Cardiac atrium fibroblast (primary cell): Measurements from ENCODE around the gene AKR1B1. TPM values are rescaled to one million over a fixed set of nuclear protein-coding genes. Genes with fewer than 3 reads are reported as not detected.

Source experiments
- total RNA-seq: library from RNA; depleted of rRNA; stranded (reverse); fragments of >200 nt; gene quantifications from 2 replicates; pipeline ENCODE4 v1.2.3, GENCODE V29; 2015

The AKR1B1 gene
- total RNA-seq, result 74.6 and 137 TPM in 2 replicates

DNA sequence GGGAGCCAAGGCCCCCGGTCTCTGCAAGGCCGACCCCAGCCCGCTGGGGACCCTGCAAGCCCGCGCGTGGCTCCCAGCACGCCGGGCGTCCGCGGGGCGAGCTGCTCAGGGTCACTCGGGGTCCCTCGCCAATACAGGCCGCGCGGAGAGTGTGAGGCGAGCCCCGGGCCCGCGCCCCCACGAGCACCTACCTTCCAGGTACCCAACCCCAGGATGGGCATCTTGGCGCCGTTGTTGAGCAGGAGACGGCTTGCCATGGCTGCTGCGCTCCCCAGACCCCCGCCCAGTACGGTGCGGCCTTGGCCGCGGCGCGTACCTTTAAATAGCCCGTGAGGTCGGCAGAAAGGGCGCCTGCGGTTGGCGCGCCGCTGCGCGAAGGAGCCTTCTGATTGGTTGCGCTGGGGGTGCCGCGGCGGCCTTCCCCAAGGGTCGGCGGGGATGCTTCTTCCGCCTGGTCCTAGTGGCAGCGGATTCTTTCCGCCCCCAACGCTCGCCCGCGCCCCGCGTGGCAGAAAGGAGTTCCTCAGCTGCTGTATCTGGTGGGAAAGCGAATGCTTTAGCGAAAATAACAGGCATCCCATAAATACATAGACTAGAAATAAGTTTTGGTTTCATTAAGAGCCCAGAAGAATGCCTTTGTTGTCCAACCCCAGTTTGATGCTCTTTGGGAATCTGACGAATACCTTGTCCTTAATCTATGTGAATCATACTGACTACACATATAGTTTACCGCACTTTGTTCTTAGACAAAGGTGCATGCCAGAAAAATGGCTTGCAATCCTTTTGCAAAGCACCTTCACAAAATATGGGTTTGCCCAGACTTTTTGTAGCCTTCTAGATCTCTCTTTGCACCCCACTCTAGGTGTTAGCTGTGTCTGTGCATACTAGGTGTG is at the start of gene AKR1B1:
Gene AKR1B1 (minus strand): TSS at position 295 of the 893 bp plus-strand sequence. CDS start 38 bp downstream, at position 257.

Other genes starting within 250 kb of the AKR1B1 start
- gene SLC35B4, start 142.2 kb downstream of the AKR1B1 start, total RNA-seq, result 8.8 and 10.0 TPM in 2 replicates
- 1.1 and 3.2 TPM in 2 replicates for gene AKR1B10, start 68.5 kb upstream of the AKR1B1 start, total RNA-seq
- not detected in 2 replicates for gene AKR1B15, start 90.0 kb upstream of the AKR1B1 start, total RNA-seq
- gene BPGM, start 187.8 kb upstream of the AKR1B1 start, total RNA-seq, result 11.4 and 18.8 TPM in 2 replicates